HepG2 (cell line): ENCODE results near the gene MAP3K2. TPM values are rescaled to one million over a fixed set of nuclear protein-coding genes. Genes with fewer than 3 reads are reported as not detected.

Experiments
- EHMT2 ChIP-seq: fragments of 200-600 bp; sonication (generic); IDR thresholded peaks from 2 replicates; pipeline ENCODE4 v1.7.0; 2017; ENCODE audit warnings: antibody characterized with exemption, low read depth, low read length, borderline replicate concordance
- ETV5 ChIP-seq: IDR thresholded peaks from 2 replicates; pipeline ENCODE4 v1.6.1; 2018; ENCODE audit warnings: missing biosample characterization, missing genetic modification reagents, inconsistent platforms, borderline replicate concordance
- NFKB2 ChIP-seq: sonication (generic); formaldehyde crosslinking; IDR thresholded peaks from 2 replicates; pipeline ENCODE4 v1.4.0; 2020; ENCODE audit warnings: missing genetic modification reagents, borderline replicate concordance
- RAD51 ChIP-seq: fragments of 450-650 bp; IDR thresholded peaks from 2 replicates; pipeline ENCODE4 v1.6.1; 2016; ENCODE audit warnings: borderline replicate concordance
- REXO4 ChIP-seq: sonication (generic); formaldehyde crosslinking; IDR thresholded peaks from 2 replicates; pipeline ENCODE4 v1.8.0; 2022; ENCODE audit warnings: missing genetic modification reagents, mild to moderate bottlenecking, borderline replicate concordance
- RFX1 ChIP-seq: fragments of 450-650 bp; IDR thresholded peaks from 2 replicates; pipeline ENCODE4 v1.6.1; 2017
- RORA ChIP-seq: sonication (generic); formaldehyde crosslinking; IDR thresholded peaks from 2 replicates; pipeline ENCODE4 v1.5.0; 2020; ENCODE audit warnings: mild to moderate bottlenecking, missing genetic modification reagents, moderate library complexity
- SMAD9 ChIP-seq: sonication (generic); formaldehyde crosslinking; IDR thresholded peaks from 2 replicates; pipeline ENCODE4 v1.5.1; 2020; ENCODE audit warnings: mild to moderate bottlenecking, missing genetic modification reagents
- SOX13 ChIP-seq, 3 experiments: fragments of 450-650 bp in 1 of 3; sonication (generic) in 1 of 3; formaldehyde crosslinking in 1 of 3; IDR thresholded peaks in 2 of 3; conservative IDR thresholded peaks in 1 of 3; 2 replicates each; pipeline versions ENCODE4 v1.5.0 to v1.6.1; 2016 to 2020; ENCODE audit warnings: antibody characterized with exemption in 1 of 3, mild to moderate bottlenecking in 1 of 3, missing compliant biosample characterization in 1 of 3, missing genetic modification reagents in 1 of 3, moderate library complexity in 1 of 3
- SPEN ChIP-seq: sonication (generic); formaldehyde crosslinking; IDR thresholded peaks from 2 replicates; pipeline ENCODE4 v1.5.1; 2020; ENCODE audit warnings: low read depth, mild to moderate bottlenecking, missing genetic modification reagents
- ZNF10 ChIP-seq: sonication (generic); formaldehyde crosslinking; IDR thresholded peaks from 2 replicates; pipeline ENCODE4 v1.4.0; 2020; ENCODE audit warnings: mild to moderate bottlenecking, low read depth, missing genetic modification reagents, borderline replicate concordance
- ZNF234 ChIP-seq: sonication (generic); formaldehyde crosslinking; conservative IDR thresholded peaks from 2 replicates; pipeline ENCODE4 v1.5.1; 2020; ENCODE audit warnings: mild to moderate bottlenecking, missing genetic modification reagents
- ZNF446 ChIP-seq: sonication (generic); formaldehyde crosslinking; IDR thresholded peaks from 2 replicates; pipeline ENCODE4 v1.5.0; 2020; ENCODE audit warnings: mild to moderate bottlenecking, missing genetic modification reagents
- ZNF460 ChIP-seq: sonication (generic); formaldehyde crosslinking; IDR thresholded peaks from 2 replicates; pipeline ENCODE4 v1.5.1; 2020; ENCODE audit warnings: missing genetic modification reagents, mild to moderate bottlenecking, borderline replicate concordance
- ZNF629 ChIP-seq: sonication (generic); formaldehyde crosslinking; conservative IDR thresholded peaks from 2 replicates; pipeline ENCODE4 v1.5.0; 2020; ENCODE audit warnings: missing genetic modification reagents
- ZNF646 ChIP-seq: sonication (generic); formaldehyde crosslinking; IDR thresholded peaks from 2 replicates; pipeline ENCODE4 v1.9.0; 2021; ENCODE audit warnings: mild to moderate bottlenecking, missing genetic modification reagents
- ZNF766 ChIP-seq: sonication (generic); formaldehyde crosslinking; IDR thresholded peaks from 2 replicates; pipeline ENCODE4 v1.5.0; 2020; ENCODE audit warnings: missing genetic modification reagents, borderline replicate concordance
- ZNF775 ChIP-seq: sonication (generic); formaldehyde crosslinking; IDR thresholded peaks from 2 replicates; pipeline ENCODE4 v1.4.0; 2020; ENCODE audit warnings: missing genetic modification reagents, mild to moderate bottlenecking, moderate library complexity, borderline replicate concordance
- polyA plus RNA-seq, 8 experiments: library from polyadenylated mRNA; depleted of rRNA in 3 of 8; stranded (reverse) in 7 of 8; unstranded in 1 of 8; fragments of >200 nt; fragmentation: Illumina TruSeq in 4 of 8; extraction: Trizol in 4 of 8; gene quantifications; 2 replicates each; pipeline versions ENCODE4 v1.2.1 to v1.2.3, GENCODE V29; 2011 to 2016; ENCODE audit warnings: low read depth in 4 of 8, missing spikeins in 1 of 8, mixed read lengths in 1 of 8; ENCODE audit not compliant: insufficient read depth in 1 of 8
- total RNA-seq, 5 experiments: library from RNA; depleted of rRNA; stranded (reverse); fragments of >200 nt; fragmentation: Illumina TruSeq; extraction: Trizol; gene quantifications; 2 replicates each; pipeline ENCODE4 v1.2.3, GENCODE V29; 2016; ENCODE audit warnings: low read depth in 1 of 5

The MAP3K2 gene
- total and polyA plus RNA-seq, 2 of the 13 experiments (the other 11 are each of a cell fraction or from before 2014, with no cell fraction given), result 12.2 to 37.2 TPM

- peak; percentile 78; the same call in 1 of the 2 replicates for TF ChIP-seq ZNF446 (CRISPR knock-in tag)
- TF ChIP-seq SMAD9, result peak; percentile 45; the same call in 1 of the 2 replicates
- TF ChIP-seq ZNF775 (CRISPR knock-in tag), result peak; percentile 13; the same call in 1 of the 2 replicates
- TF ChIP-seq ZNF460 (CRISPR knock-in tag), result no peak; the same call in 1 of the 2 replicates
- peak; percentile 64 for TF ChIP-seq REXO4 (CRISPR knock-in tag)
- no peak for TF ChIP-seq ZNF10 (CRISPR knock-in tag)
- no peak for TF ChIP-seq ZNF234 (CRISPR knock-in tag)
- no peak for TF ChIP-seq ZNF629 (CRISPR knock-in tag)
- no peak for TF ChIP-seq ZNF646
- no peak for TF ChIP-seq EHMT2
- TF ChIP-seq SOX13 (IDR thresholded peaks at IDR 0.05), result no peak; the same call in 1 of the 2 replicates
- TF ChIP-seq SOX13 (CRISPR knock-in tag; conservative IDR thresholded peaks at IDR 0.05 in 1 of 2, IDR thresholded peaks at IDR 0.05 in 1 of 2), result peak in 1 of 2 experiments; percentile 47; a peak in 2 of 4 replicates
- no peak for TF ChIP-seq RORA
- no peak for TF ChIP-seq RFX1
- peak; percentile 98 for TF ChIP-seq SPEN (CRISPR knock-in tag)
- TF ChIP-seq RAD51, result no peak
- TF ChIP-seq ZNF766 (CRISPR knock-in tag), result no peak
- TF ChIP-seq ETV5 (CRISPR knock-in tag), result peak; percentile 93
- TF ChIP-seq NFKB2, result peak; percentile 96; the same call in 1 of the 2 replicates
Observed at GRCh38 chr2:127293748-127294562, 93.8 kb downstream of the MAP3K2 start, which contains the start of gene ERCC3 (continued).
